Choroid plexus epithelial cell (primary cell): ENCODE results near the gene OOSP4B.
"Not testable (repeated sequence)": the region's sequence is repeated elsewhere in the genome, so short reads cannot be mapped to it uniquely, and the experiment has no call there.

Experiments used
- DNase-seq: peaks from one replicate; pipeline ENCODE4 v3.0.0-alpha.2; 2010; ENCODE audit warnings: low read depth
- H3K4me3 ChIP-seq: 2 replicates; pipeline ENCODE4 v1.5.1; 2011; ENCODE audit warnings: low read depth, mild to moderate bottlenecking, control low read depth, low read length, moderate library complexity
- CTCF ChIP-seq: conservative IDR thresholded peaks from 2 replicates; pipeline ENCODE4 v1.5.1; 2011; ENCODE audit warnings: low read depth, mild to moderate bottlenecking, control low read depth, inconsistent platforms, low read length, moderate library complexity

Gene OOSP4B

GRCh38 chr11:60018058-60018457 lies 1.1 kb downstream of the OOSP4B start:
- TF ChIP-seq CTCF = no peak
- no peak for DNase-seq

GRCh38 chr11:60020376-60020775 lies 3.4 kb downstream of the OOSP4B start:
- H3K4me3 ChIP-seq, DNase-seq: not testable (repeated sequence)

More at GRCh38 chr11:60018058-60018457, 1.1 kb downstream of the OOSP4B start:
- no peak overlapping the region for H3K4me3 ChIP-seq

GRCh38 chr11:60029015-60029632 lies 12.1 kb downstream of the OOSP4B start:
- no peak for DNase-seq
- no peak overlapping the region for H3K4me3 ChIP-seq
- no peak for TF ChIP-seq CTCF

GRCh38 chr11:60040109-60040508 lies 23.1 kb downstream of the OOSP4B start, which contains the start of gene OOSP2:
TSS of gene OOSP2 (plus strand) at chr11:60040409. CDS start at chr11:60040460, 51 bp downstream.
- no peak for DNase-seq
- no peak within 1 kb of the TSS for H3K4me3 ChIP-seq
- no peak for TF ChIP-seq CTCF

- DNase-seq, H3K4me3 ChIP-seq: not testable (repeated sequence)
Measured at GRCh38 chr11:60050422-60050821, 33.4 kb downstream of the OOSP4B start.

GRCh38 chr11:60050839-60051238 lies 33.9 kb downstream of the OOSP4B start:
- not testable (repeated sequence) for H3K4me3 ChIP-seq, DNase-seq

GRCh38 chr11:60056349-60056969 lies 39.5 kb downstream of the OOSP4B start, which contains the start of gene MS4A3:
TSS of gene MS4A3 (plus strand) at chr11:60056665. CDS start at chr11:60061161, 4,496 bp downstream.
- H3K4me3 ChIP-seq = no peak within 1 kb of the TSS
- no peak for DNase-seq
- no peak for TF ChIP-seq CTCF

- no peak for DNase-seq
- TF ChIP-seq CTCF = no peak
Measured at GRCh38 chr11:60059052-60059451, 42.1 kb downstream of the OOSP4B start.

More at GRCh38 chr11:60059052-60059451, 42.1 kb downstream of the OOSP4B start:
- no peak overlapping the region for H3K4me3 ChIP-seq
